Adrenal gland (tissue), 12 donors: ENCODE measurements around the gene MOV10. TPM values are rescaled to one million over a fixed set of nuclear protein-coding genes. Genes with fewer than 3 reads are reported as not detected.
"Not testable (repeated sequence)": the region's sequence is repeated elsewhere in the genome, so short reads cannot be mapped to it uniquely, and the experiment has no call there.

Experiments
- DNase-seq, 7 donors: peaks; one replicate each; pipeline ENCODE4 v3.0.0-alpha.2; 2019 to 2020
- H3K27ac ChIP-seq, 5 donors: fragments of 200-600 bp; sonication (generic) in 4 of 5; 1 replicate in 3 of 5; 2 replicates in 2 of 5; pipeline versions ENCODE4 v1.5.1 to v1.8.0; 2016 to 2020; ENCODE audit warnings: mild to moderate bottlenecking in 1 of 5
- H3K27me3 ChIP-seq: fragments of 200-600 bp; 2 replicates; pipeline ENCODE4 v1.8.0; 2021
- H3K36me3 ChIP-seq, 2 donors: fragments of 200-600 bp; replicated peaks in 1 of 2; 1 replicate in 1 of 2; 2 replicates in 1 of 2; pipeline versions ENCODE4 v1.5.1 to v1.8.0; 2018 to 2022
- H3K4me1 ChIP-seq, 2 donors: fragments of 200-600 bp; replicated peaks in 1 of 2; 1 replicate in 1 of 2; 2 replicates in 1 of 2; pipeline versions ENCODE4 v1.5.1 to v1.8.0; 2018 to 2021
- H3K4me3 ChIP-seq, 4 donors: fragments of 200-600 bp; sonication (generic) in 3 of 4; one replicate each; pipeline ENCODE4 v1.5.1; 2016 to 2018
- H3K9me3 ChIP-seq, 3 donors: fragments of 200-600 bp; sonication (generic) in 1 of 3; replicated peaks in 1 of 3; 1 replicate in 2 of 3; 2 replicates in 1 of 3; pipeline versions ENCODE4 v1.5.1 to v1.8.0; 2016 to 2021
- CTCF ChIP-seq, 6 experiments: fragments of 450-650 bp in 4 of 6; fragments of 200-600 bp in 2 of 6; sonication (generic) in 1 of 6; IDR thresholded peaks; 1 replicate in 5 of 6; 2 replicates in 1 of 6; pipeline versions ENCODE4 v1.5.1 to v1.8.0; 2016 to 2021; ENCODE audit warnings: antibody characterized with exemption in 6 of 6, mild to moderate bottlenecking in 2 of 6, moderate library complexity in 1 of 6
- POLR2A ChIP-seq, 2 donors: fragments of 450-650 bp; IDR thresholded peaks; one replicate each; pipeline ENCODE4 v1.6.1; 2017; ENCODE audit warnings: antibody characterized with exemption in 2 of 2, mild to moderate bottlenecking in 2 of 2, moderate library complexity in 1 of 2
- WGBS, 4 donors: extraction: QIAGEN DNeasy Blood & Tissue Kit in 2 of 4; methylation state at CpG; one replicate each; pipeline versions ENCODE4 v1.1.5 to v1.1.7; 2013 to 2017; 5-methylcytosine and 5-hydroxymethylcytosine counted together
- intact Hi-C, 2 donors: fragments of 100-400 bp; cut with DNase I; formaldehyde crosslinking; loops; one replicate each; pipeline versions ENCODE4 v1.14.1 to v1.15.0; 2022 to 2023
- polyA plus RNA-seq, 3 donors: library from polyadenylated mRNA; stranded (reverse); fragments of 200-250 nt in 2 of 3; fragments of 350-450 nt in 1 of 3; fragmentation: Illumina TruSeq in 1 of 3; extraction: RNeasy Lipid Tissue Mini Kit (QIAGEN cat#74804) in 1 of 3; gene quantifications; one replicate each; pipeline ENCODE4 v1.2.3, GENCODE V29; 2013 to 2014
- total RNA-seq, 9 donors: library from RNA; depleted of rRNA in 4 of 9; stranded (reverse); fragments of >200 nt in 4 of 9; fragments of 120-200 nt in 1 of 9; fragmentation: NEBNext Ultra II Directional in 1 of 9; extraction: Animal tissue kit (Norgen Biotek cat#: 25700) in 1 of 9; gene quantifications; one replicate each; pipeline versions ENCODE4 v1.1.0 to v1.2.4, GENCODE V29; 2013 to 2023
- donor health status: healthy with polysubstance abuse.
- donor health status: Bipolar disorder and iron deficiency.
- donor health status: DM: yes; HTN: yes; CAD: no.
- donor health status: DM: no; HTN: no; CAD: no.
- donor health status: DM: no; HTN: no; CAD: no.
- donor health status: DM: yes; HTN: yes; CAD: no.

MOV10 gene
- total and polyA plus RNA-seq, 12 donors: 39.1 to 372 (median 70.5) TPM

- Histone ChIP-seq H3K27me3 (no peaks in the 10 kb centered on the region), H3K9me3 (no peaks in the 10 kb centered on the region), H3K27ac (no peak overlapping the region), H3K4me3 (no peak overlapping the region), H3K36me3 (no peaks in the 10 kb centered on the region), H3K4me1 (peaks cover 0 to 6% of the 10 kb centered on the region in 2 donors)
- intact Hi-C loops: loop anchor here in 1 of 2 donors (10.0 kb wide), 1 partner anchor 317 kb away; no protein-coding TSS in a partner anchor
- 29 to 83% (median 42%) methylated on average over 1 to 2 of the region's 2 CpGs for WGBS, 4 donors
- no peak for DNase-seq
- TF ChIP-seq POLR2A (IDR thresholded peaks at IDR 0.05): no peak
- no peak for TF ChIP-seq CTCF (IDR thresholded peaks at IDR 0.05)
These were observed 53.3 kb downstream of the MOV10 start for GRCh38 chr1:112727716-112728115.

- not testable (repeated sequence) for H3K27me3 ChIP-seq, H3K27ac ChIP-seq, H3K36me3 ChIP-seq, H3K4me1 ChIP-seq, DNase-seq, H3K4me3 ChIP-seq, H3K9me3 ChIP-seq
- intact Hi-C loops: loop anchor here in 1 of 2 donors (10.0 kb wide), 1 partner anchor 316 kb away; no protein-coding TSS in a partner anchor
- 91 to 93% (median 92%) methylated on average over 24 to 33 of the region's 33 CpGs for WGBS, 4 donors
These were observed 54.0 kb downstream of the MOV10 start for GRCh38 chr1:112728306-112728971.

- H3K27ac ChIP-seq, H3K36me3 ChIP-seq, H3K4me3 ChIP-seq, H3K27me3 ChIP-seq, DNase-seq, H3K4me1 ChIP-seq, H3K9me3 ChIP-seq: not testable (repeated sequence)
- WGBS, 4 donors: 78 to 82% (median 79%) methylated on average over 3 of the region's 3 CpGs
- intact Hi-C loops: loop anchor here in 1 of 2 donors (10.0 kb wide), 1 partner anchor 316 kb away; no protein-coding TSS in a partner anchor
These were observed 54.6 kb downstream of the MOV10 start for GRCh38 chr1:112729011-112729410.

- Histone ChIP-seq H3K4me3 (no peak overlapping the region), H3K4me1 (no peaks in the 10 kb centered on the region), H3K9me3 (no peaks in the 10 kb centered on the region), H3K36me3 (no peaks in the 10 kb centered on the region), H3K27ac (no peak overlapping the region), H3K27me3 (no peaks in the 10 kb centered on the region)
- intact Hi-C loops: loop anchor here in 1 of 2 donors (10.0 kb wide), 1 partner anchor 315 kb away; no protein-coding TSS in a partner anchor
- no peak for DNase-seq
- WGBS, 4 donors: 68 to 100% (median 78%) methylated on average over 1 of the region's 1 CpG
- no peak for TF ChIP-seq CTCF (IDR thresholded peaks at IDR 0.05)
- no peak for TF ChIP-seq POLR2A (IDR thresholded peaks at IDR 0.05)
These were observed 55.5 kb downstream of the MOV10 start for GRCh38 chr1:112729909-112730308.

- Histone ChIP-seq H3K36me3 (no peaks in the 10 kb centered on the region), H3K4me1 (no peaks in the 10 kb centered on the region), H3K4me3 (no peak overlapping the region), H3K27me3 (no peaks in the 10 kb centered on the region), H3K9me3 (no peaks in the 10 kb centered on the region), H3K27ac (no peak overlapping the region)
- intact Hi-C loops: no loop called here
- no peak for DNase-seq
- 89 to 95% (median 91%) methylated on average over 1 of the region's 1 CpG for WGBS, 4 donors
- no peak for TF ChIP-seq POLR2A (IDR thresholded peaks at IDR 0.05)
- no peak for TF ChIP-seq CTCF (IDR thresholded peaks at IDR 0.05)
These were observed 57.0 kb downstream of the MOV10 start for GRCh38 chr1:112731451-112731850.
